Measurements from ENCODE around the gene FAM168A. TPM values are rescaled to one million over a fixed set of nuclear protein-coding genes. Genes with fewer than 3 reads are reported as not detected.

FAM168A gene
- total and polyA plus RNA-seq, 10 of the 15 experiments (the other 5 are each of a cell fraction or from before 2014, with no cell fraction given): 1.7 to 20.0 (median 10.0) TPM

- CTCF ChIA-PET: interaction anchor here (0.7 to 1.6 kb wide), 3 partner anchors 9 to 89 kb away, joined by 3 to 4 read pairs (median 3); no protein-coding TSS in a partner anchor
- BruUV-seq (replicated peaks): no TSS peak
- H2AFZ ChIP-seq (ENCODE audit: control insufficient read depth, low read depth, low read length): no peak overlapping the region
Measured at GRCh38 chr11:73566977-73567755, 30.7 kb downstream of the FAM168A start.

More at GRCh38 chr11:73566977-73567755, 30.7 kb downstream of the FAM168A start:
- Histone ChIP-seq H3K9me3 (replicated peaks; ENCODE audit: control insufficient read depth, insufficient read depth, low read length) (no peaks in the 10 kb centered on the region), H3K27me3 (replicated peaks in 1 of 2; ENCODE audit: control insufficient read depth in 2 of 2, insufficient read depth in 2 of 2, low read length in 1 of 2) (no peaks in the 10 kb centered on the region), H3K4me3 (no peak overlapping the region), H3K79me2 (ENCODE audit: control insufficient read depth, insufficient read depth, low read length) (no peaks in the 10 kb centered on the region; the same call in 1 of the 2 replicates), H4K20me1 (ENCODE audit: control insufficient read depth, insufficient read depth) (no peaks in the 10 kb centered on the region), H3K36me3 (ENCODE audit: control insufficient read depth in 2 of 2, insufficient read depth in 2 of 2, low read length in 1 of 2) (peaks cover 0 to 2% of the 10 kb centered on the region in 2 experiments; a peak in 2 of 4 replicates), H3K4me1 (ENCODE audit: control insufficient read depth, insufficient read depth, low read length) (peaks cover 5% of the 10 kb centered on the region; the same call in 1 of the 2 replicates), H3K9ac (ENCODE audit: control insufficient read depth, insufficient read depth, low read length) (no peak overlapping the region), H3K27ac (ENCODE audit: control insufficient read depth, insufficient read depth) (no peak overlapping the region), H3K4me2 (ENCODE audit: control insufficient read depth, insufficient read depth) (no peak overlapping the region)
- POLR2A ChIA-PET: interaction anchor here (1.5 kb wide), 1 partner anchor 28 kb away, joined by 3 read pairs; no protein-coding TSS in a partner anchor
- ATAC-seq: no peak
- SMC1A ChIA-PET (ENCODE audit: uncharacterized antibody, unreplicated experiment): interaction anchor here (0.5 to 1.1 kb wide), 4 partner anchors 9 to 170 kb away, joined by 3 to 5 read pairs (median 4); no protein-coding TSS in a partner anchor
- no peak for DNase-seq (ENCODE audit: low read depth, low spot score)
- FAIRE-seq: no peak
- intact Hi-C loops (cut with micrococcal nuclease; ENCODE audit: unreplicated experiment) (no loop called here), in situ Hi-C loops (cut with MboI) (no loop called here)
- TF ChIP-seq TCF7 (IDR thresholded peaks at IDR 0.05; ENCODE audit: borderline replicate concordance): no peak
- no peak for TF ChIP-seq ZBED1 (IDR thresholded peaks at IDR 0.05; ENCODE audit: borderline replicate concordance)
- TF ChIP-seq NR2F1 (conservative IDR thresholded peaks at IDR 0.05): no peak
- TF ChIP-seq CEBPB (IDR thresholded peaks at IDR 0.05; ENCODE audit: borderline replicate concordance in 1 of 2, low read depth in 2 of 2, low read length in 2 of 2): no peak
- no peak for TF ChIP-seq IRF5 (IDR thresholded peaks at IDR 0.05; ENCODE audit: borderline replicate concordance)
- no peak for TF ChIP-seq POLR2AphosphoS5 (IDR thresholded peaks at IDR 0.05; ENCODE audit: low read length)
- no peak for TF ChIP-seq CREM (IDR thresholded peaks at IDR 0.05; ENCODE audit: low read depth)
- TF ChIP-seq IKZF1 (conservative IDR thresholded peaks at IDR 0.05): no peak
- TF ChIP-seq ZBTB4 (CRISPR knock-in tag; IDR thresholded peaks at IDR 0.05): no peak
- no peak for TF ChIP-seq NFXL1 (IDR thresholded peaks at IDR 0.05; ENCODE audit: borderline replicate concordance)
- no peak for TF ChIP-seq HCFC1 (IDR thresholded peaks at IDR 0.05; ENCODE audit: low read length)
- TF ChIP-seq HDAC2 (IDR thresholded peaks at IDR 0.05): no peak
- no peak for TF ChIP-seq CBFB (IDR thresholded peaks at IDR 0.05; ENCODE audit: low read depth)
- no peak for TF ChIP-seq SMAD1 (IDR thresholded peaks at IDR 0.05; ENCODE audit: low read depth, partially characterized antibody)
- WGBS (ENCODE audit: insufficient coverage, insufficient replicate concordance, low lambda C conversion rate, missing lambda C conversion rate): 91% methylated on average over 8 of the region's 8 CpGs
- RAD21 ChIA-PET (ENCODE audit: unreplicated experiment): no interaction called here
